Midbrain (tissue), 1 donor: Measurements from ENCODE around the gene TMEM115.

Experiments used
- DNase-seq: peaks from one replicate; lab custom pipeline; 2025; lab: John Stamatoyannopoulos, UW

The TMEM115 gene, protein sequence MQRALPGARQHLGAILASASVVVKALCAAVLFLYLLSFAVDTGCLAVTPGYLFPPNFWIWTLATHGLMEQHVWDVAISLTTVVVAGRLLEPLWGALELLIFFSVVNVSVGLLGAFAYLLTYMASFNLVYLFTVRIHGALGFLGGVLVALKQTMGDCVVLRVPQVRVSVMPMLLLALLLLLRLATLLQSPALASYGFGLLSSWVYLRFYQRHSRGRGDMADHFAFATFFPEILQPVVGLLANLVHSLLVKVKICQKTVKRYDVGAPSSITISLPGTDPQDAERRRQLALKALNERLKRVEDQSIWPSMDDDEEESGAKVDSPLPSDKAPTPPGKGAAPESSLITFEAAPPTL

DNA sequence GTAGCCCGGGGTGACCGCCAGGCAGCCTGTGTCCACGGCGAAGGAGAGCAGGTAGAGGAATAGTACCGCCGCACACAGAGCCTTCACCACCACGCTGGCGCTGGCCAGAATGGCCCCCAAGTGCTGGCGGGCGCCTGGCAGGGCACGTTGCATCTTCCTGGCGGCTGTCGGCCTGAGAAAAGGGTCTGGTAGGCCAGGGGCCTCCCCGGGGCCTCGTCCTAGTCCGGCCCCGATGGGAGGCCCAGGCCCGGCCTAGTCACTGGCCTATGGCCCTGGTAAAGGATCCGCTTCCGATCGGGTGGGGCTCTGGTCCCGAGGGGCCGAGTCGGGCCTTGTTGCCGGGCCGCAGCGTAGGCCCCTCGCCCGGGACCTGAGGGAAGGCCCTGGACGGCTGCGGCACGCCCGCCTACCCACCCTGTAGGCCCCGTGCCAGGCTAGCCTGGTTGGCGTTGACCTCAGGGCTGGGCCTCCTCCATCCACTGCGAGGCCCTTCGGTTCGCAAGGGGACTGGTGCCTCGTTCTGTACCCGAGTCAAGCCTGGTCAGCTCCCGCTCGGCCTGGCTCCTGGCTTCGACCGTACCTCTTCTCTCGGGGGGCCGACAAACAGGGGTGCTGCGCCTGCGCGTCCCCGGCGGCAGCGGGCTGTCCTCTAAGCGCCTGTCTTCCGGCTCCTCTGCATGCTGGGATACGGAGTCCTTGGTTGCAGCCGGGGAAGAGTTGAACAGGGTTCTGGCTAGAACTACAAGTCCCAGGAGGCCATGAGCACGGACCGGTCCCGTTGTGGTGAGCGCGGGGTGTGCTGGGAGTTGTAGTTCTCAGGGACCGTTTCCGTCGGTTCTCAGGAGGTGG is at the start of gene TMEM115:
TMEM115 (minus strand) TSS at position 611 of the 849 bp plus-strand sequence; CDS start at position 153, 458 bp downstream.
- DNase-seq: peak; percentile 99

DNA sequence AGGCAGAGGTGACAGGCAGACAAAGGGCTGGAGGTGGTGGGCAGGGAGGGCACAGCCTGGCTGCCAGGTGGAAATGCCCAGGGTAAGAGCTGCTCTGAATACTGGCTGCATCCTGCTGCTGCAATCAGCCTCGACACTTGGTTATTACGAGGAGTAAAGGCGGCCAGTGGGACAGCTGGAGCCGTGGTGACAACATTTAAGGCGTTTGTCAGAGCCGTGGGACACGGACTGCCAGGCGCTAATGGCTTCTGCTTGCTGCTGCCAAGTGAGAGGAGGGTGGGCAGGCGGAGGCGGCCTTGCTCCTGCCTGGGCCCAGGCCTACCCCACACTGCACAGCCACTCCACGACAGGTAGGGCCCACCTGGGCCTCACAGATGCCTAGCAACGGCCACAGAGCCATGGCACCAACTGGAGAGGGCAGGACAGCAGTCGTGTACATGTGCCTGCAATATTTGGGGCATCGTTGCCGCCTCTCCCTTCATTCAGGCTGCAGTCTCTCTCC is 49.2 kb upstream of the TMEM115 start:
- DNase-seq: no peak

DNA sequence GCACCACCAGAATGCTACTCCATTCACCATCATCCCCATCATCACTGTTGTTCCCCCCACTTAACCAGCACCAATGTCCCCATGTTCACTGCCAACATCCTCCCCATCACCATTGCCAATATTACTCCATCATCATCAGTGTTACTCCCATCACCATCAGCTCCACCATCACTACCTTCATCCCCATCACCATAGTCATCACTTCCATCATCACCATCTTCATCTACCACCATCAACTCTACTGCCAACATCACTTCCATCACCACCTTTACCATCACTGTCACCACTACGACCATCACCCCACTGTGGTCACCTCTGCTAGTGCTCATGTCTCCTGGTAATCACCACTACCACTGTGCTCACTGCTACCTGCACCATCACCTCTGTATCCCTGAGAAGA is 47.2 kb upstream of the TMEM115 start:
- no peak for DNase-seq

DNA sequence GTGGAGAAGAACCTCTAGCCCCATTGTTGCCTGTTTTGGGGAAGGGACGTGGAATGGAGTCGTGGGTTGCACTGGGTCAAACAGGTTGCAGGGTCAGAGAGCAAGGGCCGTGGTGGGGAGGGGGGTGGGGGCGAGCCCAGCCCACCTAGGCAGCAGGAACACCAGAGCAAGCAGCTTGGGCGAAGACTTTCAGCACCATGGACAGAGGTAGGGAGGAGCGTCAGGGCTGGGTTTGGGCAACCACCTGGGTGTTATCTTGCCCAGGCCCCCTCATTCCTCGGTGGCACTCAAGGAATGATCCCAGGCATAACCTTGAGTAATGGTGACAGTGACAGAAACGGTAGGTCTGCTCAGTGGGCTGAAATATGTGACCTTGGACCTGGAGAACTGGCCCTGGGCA is 45.9 kb upstream of the TMEM115 start:
- DNase-seq: no peak

DNA sequence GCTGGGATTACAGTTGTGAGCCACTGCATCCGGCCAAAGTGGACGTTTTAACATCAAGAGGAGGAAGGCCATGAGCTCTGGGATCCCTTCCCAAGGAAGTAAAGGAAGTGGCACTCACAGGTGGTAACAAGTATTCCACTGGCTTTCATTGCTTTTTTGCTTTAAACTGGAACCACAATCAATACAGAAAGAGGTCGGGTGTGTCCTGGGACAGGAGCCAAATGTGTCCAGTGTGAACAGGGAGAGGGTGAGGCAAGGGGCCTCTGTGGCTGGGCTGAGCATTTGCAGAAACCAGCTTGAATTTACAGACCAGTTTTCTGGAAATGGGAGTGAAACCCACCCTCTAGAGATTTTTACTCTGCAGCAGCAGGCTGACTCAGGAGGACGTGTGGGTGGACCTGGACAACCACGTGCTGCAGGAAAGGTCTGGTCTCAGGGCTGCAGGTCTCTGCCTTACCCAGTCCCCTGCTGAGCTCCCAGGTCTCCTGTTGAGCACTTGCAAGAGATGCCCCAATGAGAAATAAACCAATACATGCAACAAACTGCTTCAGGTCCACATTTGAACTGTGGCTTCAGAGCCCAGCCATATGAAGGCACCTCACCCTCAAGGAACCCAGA is 42.8 kb upstream of the TMEM115 start:
- no peak for DNase-seq

DNA sequence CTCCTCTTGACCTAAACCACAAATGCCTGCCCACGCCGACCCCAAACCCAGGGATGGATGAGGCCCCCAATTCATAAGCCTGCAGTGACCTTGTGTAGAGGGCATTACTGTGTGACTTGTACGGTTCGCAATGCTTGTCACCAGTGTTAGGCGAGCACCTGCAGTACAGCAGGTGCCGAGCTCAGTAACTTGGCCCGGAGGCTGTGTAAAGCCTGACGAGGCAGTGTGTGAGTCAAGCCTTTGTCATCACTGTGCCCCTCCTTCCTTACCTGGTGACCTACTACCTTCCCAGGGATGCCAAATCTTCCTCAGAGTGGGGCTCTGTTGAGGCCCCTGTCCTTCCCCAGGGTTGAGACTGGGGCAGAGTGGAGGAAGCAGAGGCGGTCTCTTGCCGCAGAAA is 37.2 kb upstream of the TMEM115 start:
- DNase-seq: no peak

DNA sequence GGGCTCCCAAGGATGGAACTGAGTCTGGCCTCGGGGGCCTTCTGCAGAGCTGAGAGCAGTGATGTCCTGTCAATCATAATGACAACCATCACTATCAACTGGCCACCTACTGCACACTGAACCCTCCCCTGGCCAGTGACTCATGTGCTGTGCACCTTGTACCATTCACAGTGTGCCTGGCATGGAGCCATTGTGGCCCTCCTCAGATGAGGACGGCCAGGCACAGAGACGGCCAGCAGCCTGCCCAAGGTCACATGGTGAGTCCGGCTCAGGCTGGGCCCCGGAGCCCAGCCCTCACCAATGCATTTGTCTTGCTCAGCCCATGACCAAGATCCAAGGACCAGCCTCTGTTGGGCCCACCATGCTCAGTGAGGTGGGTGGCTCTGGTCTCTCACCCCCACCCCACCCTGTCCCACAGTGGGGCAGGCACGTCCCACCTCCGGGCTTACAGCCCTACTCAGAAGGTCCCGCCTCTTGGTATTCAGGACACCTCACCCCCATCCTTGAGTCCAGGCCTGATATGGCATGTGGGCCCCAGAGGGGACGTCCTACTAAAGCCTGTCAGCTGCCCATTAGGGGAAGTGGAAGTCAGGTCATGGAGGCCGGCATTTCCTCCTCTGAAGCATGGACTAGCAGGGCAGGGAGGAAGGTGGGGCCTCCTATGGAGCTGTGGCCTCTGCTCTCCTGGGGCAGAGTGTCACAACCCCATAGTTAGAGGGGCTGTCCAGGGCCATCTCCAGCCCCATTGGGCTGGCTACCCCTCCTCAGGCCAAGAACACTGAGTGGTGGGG is 35.9 kb upstream of the TMEM115 start:
- no peak for DNase-seq

DNA sequence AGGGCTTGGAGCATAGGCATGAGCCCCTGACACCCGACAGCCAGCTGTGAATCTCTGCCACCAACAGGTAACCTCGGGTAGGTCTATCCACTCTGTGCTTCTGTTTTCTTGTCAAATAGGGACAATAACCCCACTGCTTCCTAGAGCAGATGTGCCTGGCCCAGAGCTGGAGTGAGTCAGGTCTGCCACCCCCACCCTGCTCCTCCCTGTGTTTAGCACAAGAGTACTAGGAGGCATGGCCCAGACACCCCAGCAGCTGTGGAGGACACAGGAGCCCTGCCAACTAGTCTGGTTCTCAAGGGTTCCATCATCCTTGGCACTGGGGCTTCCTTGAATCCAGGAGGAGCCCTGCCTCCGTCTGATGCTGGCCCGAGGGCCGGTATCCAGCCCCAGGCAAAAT is 33.7 kb upstream of the TMEM115 start:
- DNase-seq: no peak

DNA sequence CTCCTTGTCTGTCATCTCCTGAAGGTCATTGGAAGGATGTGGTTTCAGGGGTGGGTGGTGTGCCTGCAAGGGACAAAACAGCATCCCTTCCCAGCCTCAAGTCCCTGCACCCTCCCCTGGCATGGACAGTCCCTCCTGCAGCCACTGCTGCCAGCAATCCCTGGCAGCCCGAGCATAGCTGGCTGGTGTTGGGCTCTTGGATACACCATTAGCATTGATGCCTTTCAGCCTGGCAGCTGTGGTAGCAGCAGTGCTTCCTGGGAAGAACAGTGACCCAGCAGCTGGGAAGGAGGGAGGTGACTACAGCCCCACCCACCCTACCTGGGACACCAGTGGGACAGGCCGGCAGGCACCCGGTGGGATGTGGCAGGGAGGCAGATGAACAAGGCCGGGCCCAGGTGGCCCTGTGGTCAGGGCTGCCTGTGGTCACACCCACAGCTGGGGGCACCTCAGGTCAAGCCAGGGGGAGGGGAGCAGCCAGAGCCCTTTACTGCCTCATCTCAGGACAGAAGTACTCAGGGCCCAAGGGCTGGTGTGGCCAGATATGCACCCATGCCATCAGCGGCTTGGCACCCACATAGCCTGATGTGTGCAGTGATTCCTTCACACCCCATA is 32.9 kb upstream of the TMEM115 start:
- peak; percentile 16 for DNase-seq

DNA sequence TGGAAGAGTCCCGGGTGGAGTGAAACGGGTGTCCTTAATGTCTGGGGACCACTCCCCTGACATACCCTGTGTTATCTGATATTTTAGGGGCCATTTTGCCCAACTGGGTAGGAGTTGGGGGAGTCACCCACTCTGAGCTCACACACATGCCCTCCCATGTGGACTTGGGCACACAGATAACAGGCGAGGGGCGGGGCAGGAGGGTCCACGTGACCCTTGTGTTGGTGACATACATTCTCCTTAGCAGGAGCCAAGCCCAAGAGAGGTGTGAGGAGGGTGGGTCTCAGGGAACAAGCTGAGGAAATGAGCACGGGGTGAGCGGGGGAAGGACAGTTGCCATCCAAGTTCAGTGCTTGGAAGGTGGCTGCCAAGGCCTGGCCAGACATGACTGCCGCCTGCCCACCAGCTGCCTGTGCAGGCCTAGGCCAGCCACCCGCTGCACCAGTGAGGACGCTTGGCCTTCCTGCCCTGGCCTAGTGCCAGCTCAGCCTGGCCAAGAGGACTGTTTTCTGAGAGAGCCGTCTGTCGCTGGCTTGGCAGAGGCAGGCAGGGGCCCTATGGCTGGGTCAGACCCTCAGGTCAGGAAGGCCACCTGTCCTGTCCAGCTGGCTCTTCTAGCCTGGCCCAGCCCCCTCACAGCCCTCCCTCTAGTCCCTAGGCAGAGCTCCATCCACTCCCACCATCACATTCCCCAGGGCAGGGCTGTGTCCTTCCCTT is 31.3 kb upstream of the TMEM115 start:
- no peak for DNase-seq

DNA sequence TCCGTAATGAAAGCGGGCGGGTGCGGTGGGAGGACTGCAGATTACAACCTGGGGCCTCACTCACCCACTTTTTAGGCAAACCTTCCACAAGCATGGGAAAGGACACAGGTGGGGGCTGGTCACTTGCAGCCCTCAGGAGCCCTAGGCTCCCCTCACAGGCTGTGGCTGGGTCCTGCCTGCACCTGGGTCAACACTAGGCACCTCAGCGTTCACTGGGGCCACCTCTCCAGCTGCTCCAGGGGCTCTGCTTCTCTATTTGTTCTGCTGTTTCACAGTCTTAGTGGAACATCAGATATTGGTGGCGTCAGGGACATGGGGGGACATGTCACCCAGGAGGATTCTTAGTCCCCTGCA is 30.1 kb upstream of the TMEM115 start:
- DNase-seq: no peak

DNA sequence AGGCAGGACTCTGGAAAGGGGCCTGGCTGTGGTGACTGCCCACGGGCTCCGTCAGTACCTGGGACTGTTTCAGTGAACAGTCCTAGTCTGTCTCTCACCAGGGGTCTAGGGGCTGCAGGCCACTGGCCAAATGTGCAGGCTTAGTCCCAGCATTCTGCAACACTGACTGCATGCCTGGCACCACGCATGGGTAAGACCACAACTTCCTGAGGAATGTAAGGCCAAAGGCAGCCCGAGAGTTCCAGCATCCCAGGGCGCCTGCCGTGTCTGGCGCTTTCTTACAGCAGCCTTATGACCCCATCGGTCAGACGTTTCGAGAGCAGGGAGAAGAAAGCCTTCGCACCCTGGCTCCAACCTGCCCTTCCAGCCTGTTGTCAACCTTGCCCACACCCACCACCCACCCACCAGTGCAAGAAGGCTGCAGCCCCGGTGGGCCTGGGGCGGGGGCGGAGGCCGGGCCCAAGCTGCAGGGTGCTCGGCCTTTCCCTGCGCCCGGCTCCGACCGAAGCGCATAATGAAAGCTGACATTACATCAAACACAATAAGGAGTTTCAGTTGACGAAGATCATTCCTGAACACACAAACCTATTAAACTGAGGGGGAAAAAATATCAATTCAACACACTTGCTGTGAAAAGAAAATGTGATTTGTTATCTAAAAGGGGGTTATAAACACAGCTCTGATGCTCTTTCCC is 29.5 kb upstream of the TMEM115 start:
- no peak for DNase-seq

DNA sequence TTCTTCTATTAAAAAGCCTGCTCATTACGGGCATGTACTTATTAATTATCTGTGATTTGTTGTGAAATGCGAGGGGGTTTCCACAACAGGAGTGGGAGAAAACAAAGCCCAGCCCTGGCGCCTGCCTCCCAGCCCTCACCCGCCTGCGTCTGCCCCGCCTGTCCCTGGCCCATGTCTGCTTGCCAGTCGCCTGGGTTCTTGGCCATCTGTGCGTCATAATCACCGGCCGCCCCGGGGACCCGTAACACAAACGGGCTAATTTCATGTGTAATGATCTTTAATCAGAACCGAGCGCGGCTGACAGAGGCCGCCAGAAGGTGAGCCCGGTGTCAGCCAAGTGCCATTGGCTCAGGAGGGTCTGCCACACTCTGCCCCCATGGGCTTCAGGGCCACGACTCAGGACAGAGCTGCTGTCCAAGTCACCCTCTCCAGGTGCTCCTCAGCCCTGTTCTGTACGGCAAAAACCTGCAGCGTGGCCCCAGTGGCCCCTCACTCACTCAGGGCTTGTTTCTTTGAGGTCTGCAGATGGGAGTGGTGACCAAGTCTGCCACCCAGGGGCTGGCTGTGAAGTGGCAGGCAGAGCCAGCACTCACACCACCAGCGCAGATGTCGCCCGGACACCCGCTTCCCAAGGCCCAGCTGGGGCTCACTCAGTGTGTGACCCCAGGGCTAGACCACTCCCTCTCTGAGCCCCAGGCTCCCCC is 28.8 kb upstream of the TMEM115 start:
- no peak for DNase-seq

DNA sequence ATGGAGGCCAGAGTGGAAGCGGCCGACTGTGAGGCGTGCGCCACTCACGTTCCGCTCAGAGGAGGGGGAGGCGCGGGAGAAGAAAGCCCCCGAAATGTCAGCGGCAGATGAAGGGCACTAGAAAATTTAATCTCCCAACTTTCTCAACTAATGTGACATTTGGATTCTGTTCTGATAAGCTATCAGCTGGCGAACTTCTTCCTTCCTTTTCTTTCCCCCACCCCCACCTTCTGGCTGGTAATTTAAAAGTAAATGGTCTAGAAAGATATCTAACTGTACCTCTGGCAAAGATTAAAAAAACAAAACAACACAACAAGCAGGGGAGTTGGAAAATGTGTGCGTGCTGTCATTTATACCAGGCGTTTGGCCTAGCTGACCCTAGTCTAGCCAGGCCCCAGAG is 26.4 kb upstream of the TMEM115 start:
- DNase-seq: no peak

DNA sequence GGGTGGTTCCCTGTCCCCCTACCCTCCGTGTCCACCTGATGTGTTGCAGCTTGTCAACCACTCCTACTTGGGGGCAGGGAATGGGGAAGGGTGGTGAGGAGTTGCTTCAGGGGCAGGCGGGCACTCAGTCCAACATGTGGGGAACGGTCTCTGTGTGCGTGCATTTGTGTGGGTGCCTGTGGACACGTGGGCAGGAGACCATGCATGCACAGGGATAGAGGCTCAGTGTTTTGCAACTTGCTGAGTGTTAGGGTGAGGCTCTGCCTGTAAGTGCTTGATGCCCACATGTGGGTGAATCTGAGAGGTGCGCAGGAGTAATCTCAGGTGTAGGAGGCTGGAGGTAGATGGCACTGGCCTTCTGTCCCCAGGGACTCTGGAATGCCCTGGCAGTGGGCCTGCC is 24.4 kb upstream of the TMEM115 start:
- DNase-seq: no peak

DNA sequence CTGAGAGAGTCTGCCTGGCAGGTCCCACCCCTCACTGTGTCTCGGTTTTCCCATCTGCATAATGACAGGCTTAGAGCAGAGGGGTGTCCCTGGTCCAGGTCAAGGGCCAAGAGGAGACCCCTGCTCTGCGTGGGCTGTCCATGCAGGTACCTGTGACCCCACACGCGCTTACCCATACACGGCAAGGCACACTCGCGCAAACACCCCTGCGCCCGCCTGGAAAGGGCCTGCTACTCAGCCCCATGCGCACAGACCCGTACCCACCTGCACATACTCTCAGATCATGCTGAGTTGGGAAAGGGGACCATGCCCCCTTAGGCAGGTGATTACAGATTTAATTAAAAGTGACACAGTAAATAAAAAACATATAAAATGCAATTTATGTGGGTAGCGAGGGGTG is 23.4 kb upstream of the TMEM115 start:
- DNase-seq: no peak

DNA sequence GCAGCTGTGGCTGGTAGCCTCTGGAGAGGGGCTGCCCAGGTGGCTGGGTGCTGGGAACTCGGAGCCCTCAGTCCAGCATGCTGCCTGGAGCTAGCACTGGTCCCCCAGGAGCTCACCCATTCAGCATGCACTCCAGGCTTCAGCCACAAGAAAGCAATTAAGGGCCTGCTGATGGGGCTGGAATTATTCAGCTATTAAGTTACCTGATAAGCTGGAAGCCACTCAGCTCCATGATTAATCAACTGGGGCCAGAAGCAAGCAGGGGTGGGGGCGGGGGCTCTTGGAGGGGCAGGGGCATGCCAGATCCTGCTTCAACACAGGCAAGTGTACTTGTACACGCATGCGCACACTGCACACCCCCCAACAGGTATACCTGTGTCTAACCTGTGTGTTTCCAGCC is 22.1 kb upstream of the TMEM115 start:
- no peak for DNase-seq

DNA sequence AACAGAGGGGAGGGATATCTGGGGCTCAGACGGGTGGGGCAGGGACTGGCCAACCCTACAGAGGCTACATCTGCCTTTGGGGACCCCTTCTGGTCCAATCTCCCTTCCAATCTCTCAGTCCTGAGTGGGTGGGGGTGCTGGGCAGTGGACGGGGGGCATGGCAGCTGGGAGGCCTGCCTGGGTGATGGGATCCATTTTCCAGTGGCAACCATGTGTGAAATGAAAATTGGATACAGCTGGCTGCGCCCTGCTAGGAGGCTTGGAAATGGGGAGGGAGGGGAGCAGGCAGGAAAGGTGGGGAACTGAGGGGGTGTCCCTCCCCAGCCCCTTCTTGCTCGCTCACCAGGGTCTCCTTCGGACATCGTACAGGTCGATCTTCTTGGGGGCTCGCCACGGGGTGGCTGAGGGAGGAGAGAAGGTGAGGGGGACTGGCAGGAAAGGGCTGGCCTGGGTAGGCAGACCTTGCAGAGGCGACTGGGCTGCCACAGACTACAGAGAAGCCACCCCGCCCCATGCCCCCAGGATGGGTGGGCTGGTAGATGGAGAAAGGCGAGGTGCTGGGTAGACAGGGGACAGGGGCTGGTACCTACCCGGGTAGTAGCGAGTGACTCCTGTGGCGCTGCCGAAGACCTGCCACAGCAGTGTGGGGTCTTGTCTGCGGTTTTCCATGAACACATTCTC is 21.2 kb upstream of the TMEM115 start:
- DNase-seq: no peak

DNA sequence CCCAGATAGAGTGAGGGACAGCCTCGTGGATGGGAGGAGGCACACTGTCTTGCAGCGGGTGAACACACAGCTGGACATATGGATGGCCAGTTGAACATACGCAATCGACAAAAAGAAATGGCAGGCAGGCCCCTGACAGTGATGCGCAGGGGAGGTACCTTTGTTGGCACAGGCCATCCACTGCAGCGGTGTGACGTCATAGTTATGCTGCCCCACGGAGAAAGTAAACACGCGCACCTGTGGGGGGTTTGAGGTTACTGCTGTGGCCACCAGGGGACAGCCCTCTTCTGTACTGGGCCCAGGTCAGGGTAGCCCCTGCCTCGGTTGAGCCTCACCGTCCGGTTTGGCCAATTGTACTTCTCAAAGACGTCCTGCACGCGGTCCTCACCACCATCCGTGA is 19.4 kb upstream of the TMEM115 start:
- DNase-seq: no peak
